OCI-LY1 (cell line): ENCODE measurements around the gene DIAPH3.

Source experiments
- H2AFZ ChIP-seq: fragments of 200-600 bp; sonication (generic), shearing (Covaris generic); 2 replicates; pipeline ENCODE4 v1.6.0; 2014; ENCODE audit warnings: antibody characterized with exemption, mild to moderate bottlenecking, low read length
- H3F3A ChIP-seq: fragments of 200-600 bp; sonication (generic), shearing (Covaris generic); 2 replicates; pipeline ENCODE4 v1.6.0; 2014; ENCODE audit warnings: mild to moderate bottlenecking, antibody characterized with exemption, low read length, moderate library complexity; ENCODE audit not compliant: insufficient read depth
- H3K27ac ChIP-seq: fragments of 200-600 bp; sonication (generic); 2 replicates; pipeline ENCODE4 v1.5.1; 2014; ENCODE audit warnings: low read length, mixed run types, mild to moderate bottlenecking, low read depth; ENCODE audit not compliant: poor library complexity, severe bottlenecking
- H3K27me3 ChIP-seq: fragments of 200-600 bp; sonication (generic); 2 replicates; pipeline ENCODE4 v1.6.0; 2014; ENCODE audit warnings: antibody characterized with exemption, mild to moderate bottlenecking, low read length, moderate library complexity; ENCODE audit not compliant: insufficient read depth
- H3K36me3 ChIP-seq: fragments of 200-600 bp; sonication (generic); 2 replicates; pipeline ENCODE4 v1.6.1; 2014; ENCODE audit warnings: mild to moderate bottlenecking, antibody characterized with exemption, low read length, moderate library complexity, mixed read lengths; ENCODE audit not compliant: insufficient read depth
- H3K4me1 ChIP-seq: fragments of 200-600 bp; sonication (generic); 2 replicates; pipeline ENCODE4 v1.5.1; 2014; ENCODE audit warnings: mild to moderate bottlenecking, low read length, moderate library complexity; ENCODE audit not compliant: insufficient read depth, severe bottlenecking
- H3K4me2 ChIP-seq: fragments of 200-600 bp; sonication (generic), shearing (Covaris generic); 2 replicates; pipeline ENCODE4 v1.6.1; 2014; ENCODE audit warnings: low read length
- H3K4me3 ChIP-seq: fragments of 200-600 bp; sonication (generic); 2 replicates; pipeline ENCODE4 v1.5.1; 2014; ENCODE audit warnings: low read length, low read depth, mild to moderate bottlenecking, mixed read lengths; ENCODE audit not compliant: poor library complexity, severe bottlenecking
- H3K79me2 ChIP-seq: fragments of 200-600 bp; shearing (Covaris generic); 2 replicates; pipeline ENCODE4 v1.6.1; 2016; ENCODE audit warnings: mixed run types, low read length, mixed read lengths; ENCODE audit not compliant: insufficient read depth
- H3K9ac ChIP-seq: fragments of 200-600 bp; sonication (generic), shearing (Covaris generic); 2 replicates; pipeline ENCODE4 v1.6.1; 2014; ENCODE audit warnings: mild to moderate bottlenecking, low read length, mixed read lengths
- H3K9me2 ChIP-seq: fragments of 200-600 bp; sonication (generic), shearing (Covaris generic); 2 replicates; pipeline ENCODE4 v1.6.1; 2014; ENCODE audit warnings: low read depth, mild to moderate bottlenecking, low read length, mixed read lengths
- H3K9me3 ChIP-seq: fragments of 200-600 bp; shearing (Covaris generic); 2 replicates; pipeline ENCODE4 v1.6.1; 2014; ENCODE audit warnings: low read length, mixed read lengths
- H4K20me1 ChIP-seq: fragments of 200-600 bp; sonication (generic), shearing (Covaris generic); 2 replicates; pipeline ENCODE4 v1.6.0; 2016; ENCODE audit warnings: mild to moderate bottlenecking, low read length; ENCODE audit not compliant: insufficient read depth
- CTCF ChIP-seq: fragments of 200-600 bp; sonication (generic), shearing (Covaris generic); IDR thresholded peaks from 2 replicates; pipeline ENCODE4 v1.5.1; 2017; ENCODE audit warnings: mild to moderate bottlenecking, antibody characterized with exemption, low read length, moderate library complexity, mixed read lengths
- EZH2 ChIP-seq: fragments of 200-600 bp; sonication (generic), shearing (Covaris generic); IDR thresholded peaks from 2 replicates; pipeline ENCODE4 v1.8.0; 2017; ENCODE audit warnings: borderline replicate concordance, mixed run types, mild to moderate bottlenecking, antibody characterized with exemption, low read length, moderate library complexity, mixed read lengths

The DIAPH3 gene

GRCh38 chr13:59793107-59793506 lies 370.6 kb downstream of the DIAPH3 start:
- TF ChIP-seq CTCF = no peak
- TF ChIP-seq EZH2 = no peak
- H3K9me2 ChIP-seq = no peaks in the 10 kb centered on the region
- H3K4me2 ChIP-seq = no peak overlapping the region

GRCh38 chr13:59790626-59791025 lies 373.1 kb downstream of the DIAPH3 start:
- no peaks in the 10 kb centered on the region for H3K27me3 ChIP-seq
- TF ChIP-seq CTCF (no peak), EZH2 (no peak)
- H3K4me3 ChIP-seq = no peak overlapping the region
- H3K36me3 ChIP-seq = no peaks in the 10 kb centered on the region
- no peaks in the 10 kb centered on the region for H3K79me2 ChIP-seq
- no peak overlapping the region for H3K9ac ChIP-seq
- no peaks in the 10 kb centered on the region for H3K9me3 ChIP-seq
- H4K20me1 ChIP-seq = no peaks in the 10 kb centered on the region
- H3K4me2 ChIP-seq = no peak overlapping the region
- no peaks in the 10 kb centered on the region for H3K9me2 ChIP-seq
- H3K4me1 ChIP-seq = no peaks in the 10 kb centered on the region
- H3K27ac ChIP-seq = no peak overlapping the region
- no peak overlapping the region for H2AFZ ChIP-seq
- H3F3A ChIP-seq = no peaks in the 10 kb centered on the region

More at GRCh38 chr13:59793107-59793506, 370.6 kb downstream of the DIAPH3 start:
- Histone ChIP-seq H3K9me3 (no peaks in the 10 kb centered on the region), H3K4me1 (no peaks in the 10 kb centered on the region), H3K9ac (no peak overlapping the region), H3K27ac (no peak overlapping the region), H3K4me3 (no peak overlapping the region), H3K36me3 (no peaks in the 10 kb centered on the region), H3K27me3 (no peaks in the 10 kb centered on the region), H4K20me1 (no peaks in the 10 kb centered on the region), H3K79me2 (no peaks in the 10 kb centered on the region), H2AFZ (no peak overlapping the region), H3F3A (no peaks in the 10 kb centered on the region)

- Histone ChIP-seq H4K20me1 (no peaks in the 10 kb centered on the region), H2AFZ (no peak overlapping the region), H3K27ac (no peak overlapping the region), H3K9ac (no peak overlapping the region), H3K4me1 (no peaks in the 10 kb centered on the region), H3K9me3 (no peaks in the 10 kb centered on the region), H3K4me2 (no peak overlapping the region), H3K79me2 (no peaks in the 10 kb centered on the region), H3K27me3 (no peaks in the 10 kb centered on the region), H3K36me3 (no peaks in the 10 kb centered on the region), H3K4me3 (no peak overlapping the region), H3F3A (no peaks in the 10 kb centered on the region), H3K9me2 (no peaks in the 10 kb centered on the region)
- no peak for TF ChIP-seq CTCF
Observed at GRCh38 chr13:59789558-59789957, 374.2 kb downstream of the DIAPH3 start.
